Activated CD8-positive, alpha-beta memory T cell treated with anti-CD3 and anti-CD28 coated beads for 1 hour (primary cell): ENCODE data around the gene PCDH9.
"Not testable (repeated sequence)": the region's sequence is repeated elsewhere in the genome, so short reads cannot be mapped to it uniquely, and the experiment has no call there.

Source experiments
- DNase-seq, 2 donors: peaks; one replicate each; pipeline ENCODE4 v3.0.0-alpha.2; 2020; ENCODE audit warnings: low read depth in 1 of 2; ENCODE audit errors: extremely low read depth in 1 of 2

Gene PCDH9

GRCh38 chr13:66623129-66623820, 606.9 kb downstream of the PCDH9 start:
- no peak for DNase-seq

GRCh38 chr13:66621906-66622447, 608.2 kb downstream of the PCDH9 start:
- DNase-seq = not testable (repeated sequence)

DNA sequence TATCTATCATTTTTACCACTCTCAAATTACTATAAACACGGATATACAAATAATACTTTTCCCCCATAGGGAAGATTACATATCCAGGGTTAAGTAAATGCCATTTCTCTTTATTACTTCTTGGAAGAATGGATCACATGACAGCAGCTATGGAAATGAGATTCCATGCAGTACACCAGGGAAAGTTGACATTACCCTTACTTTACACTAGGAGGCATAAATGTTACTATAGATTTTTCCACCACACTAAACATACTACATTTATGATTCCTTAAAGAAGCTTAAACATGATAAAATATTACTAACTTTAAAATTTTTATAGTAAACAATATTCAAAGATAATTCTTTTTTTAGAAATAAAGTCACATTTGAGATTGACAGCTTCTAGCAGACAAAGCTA, 611.4 kb downstream of the PCDH9 start:
- no peak for DNase-seq

GRCh38 chr13:66617786-66618185, 612.4 kb downstream of the PCDH9 start:
- DNase-seq = no peak

GRCh38 chr13:66612983-66613382, 617.2 kb downstream of the PCDH9 start:
- no peak for DNase-seq

DNA sequence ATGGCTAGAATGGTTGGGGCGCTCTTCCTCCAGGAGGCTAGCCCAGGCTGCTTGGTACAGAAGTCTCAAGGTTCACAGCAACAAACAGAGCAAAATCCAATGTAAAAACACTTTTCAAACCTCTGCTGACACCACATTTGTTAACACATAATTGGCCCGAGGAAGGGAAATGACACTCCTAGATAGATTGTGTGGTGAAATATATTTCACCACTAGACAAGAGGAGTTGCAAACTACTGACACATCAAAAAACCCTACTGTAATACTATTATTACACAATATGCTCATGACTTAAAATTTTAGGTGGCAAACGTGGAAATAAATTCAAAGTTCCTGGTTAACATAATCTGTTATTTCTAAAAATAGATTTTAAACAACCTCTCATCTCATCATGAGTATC, 643.6 kb downstream of the PCDH9 start:
- no peak for DNase-seq

DNA sequence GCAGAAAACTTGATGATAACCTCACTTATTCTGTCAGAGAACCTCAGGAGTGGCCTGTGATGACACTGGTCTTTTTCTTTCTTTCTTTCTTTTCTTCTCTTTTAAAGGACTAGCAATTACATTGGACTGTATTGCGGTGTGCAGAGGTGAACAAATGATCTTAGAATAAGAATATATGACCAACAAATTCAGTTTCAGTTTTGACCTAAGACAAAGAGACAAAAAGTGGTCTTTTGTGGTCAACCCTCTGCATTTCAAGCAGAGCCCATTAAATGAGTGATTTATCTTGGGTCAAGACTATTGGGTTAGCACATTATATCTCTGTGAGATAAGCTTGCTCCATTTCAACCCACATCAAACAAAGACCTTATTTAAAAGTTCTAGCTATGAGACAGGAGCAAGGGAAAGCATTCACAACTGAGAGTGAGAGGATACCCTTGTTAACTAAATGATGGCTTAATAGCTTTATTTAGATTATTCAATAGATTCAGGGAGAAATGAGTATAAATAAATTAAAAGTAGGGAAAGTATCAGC, 644.4 kb downstream of the PCDH9 start:
- no peak for DNase-seq

GRCh38 chr13:66581675-66582074, 648.5 kb downstream of the PCDH9 start:
- DNase-seq = no peak

DNA sequence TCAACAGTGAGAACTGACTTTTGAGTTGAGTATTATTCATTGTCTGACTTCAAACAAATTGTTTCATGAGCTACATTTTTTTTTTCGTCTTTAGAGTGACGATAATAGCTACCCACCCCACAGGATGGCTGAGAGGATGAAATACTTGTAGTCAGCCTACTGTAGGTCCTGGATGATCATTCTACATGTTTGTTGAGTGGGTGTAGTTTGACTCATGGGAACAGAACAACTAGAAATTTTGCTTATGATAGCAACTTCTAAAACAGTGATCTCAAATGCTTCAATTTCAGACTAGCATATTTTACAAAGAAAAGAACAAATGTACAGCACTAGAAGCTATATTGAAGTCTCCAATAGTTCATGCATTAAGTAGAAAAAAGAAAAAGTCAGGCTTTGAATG, 651.8 kb downstream of the PCDH9 start:
- DNase-seq = no peak

DNA sequence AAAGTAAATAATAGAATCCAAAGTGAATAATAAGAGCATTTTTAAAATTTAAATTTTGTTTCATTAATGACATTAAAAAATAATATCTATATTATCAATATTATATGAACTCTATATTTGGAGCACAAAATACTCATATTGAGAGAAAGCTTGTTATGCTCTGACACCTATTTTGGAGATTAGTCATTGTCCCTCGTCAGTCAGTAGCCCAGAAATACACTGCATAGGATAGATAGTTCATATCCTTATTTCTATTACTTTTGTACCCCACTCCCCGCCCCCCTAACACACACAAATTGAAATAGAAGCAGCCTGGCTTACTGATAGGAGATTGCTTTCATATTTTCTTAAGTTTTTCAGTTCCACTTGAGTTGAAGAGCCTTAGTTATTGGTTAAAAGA, 652.8 kb downstream of the PCDH9 start:
- no peak for DNase-seq

- no peak for DNase-seq
Observed at GRCh38 chr13:66576381-66576780, 653.8 kb downstream of the PCDH9 start.

DNA sequence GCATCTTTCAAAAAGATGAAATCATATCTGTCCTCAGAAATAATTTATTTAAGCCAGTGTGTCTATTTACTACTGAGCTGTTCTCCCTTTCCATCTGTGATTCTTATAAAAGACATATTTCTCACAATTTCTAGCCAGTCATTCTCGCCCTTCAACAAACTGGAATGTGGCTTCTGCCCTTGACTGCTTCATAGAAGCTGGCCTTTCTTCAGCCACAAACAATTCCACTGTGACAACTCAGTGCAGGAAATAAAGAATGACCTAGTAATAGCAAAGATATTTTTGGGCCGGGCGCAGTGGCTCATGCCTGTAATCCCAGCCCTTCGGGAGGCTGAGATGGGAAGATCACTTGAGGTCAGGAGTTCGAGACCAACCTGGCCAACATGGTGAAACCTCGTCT, 655.5 kb downstream of the PCDH9 start:
- no peak for DNase-seq

- DNase-seq = no peak
Observed at GRCh38 chr13:66567899-66568612, 662.1 kb downstream of the PCDH9 start.

GRCh38 chr13:66565279-66565678, 664.9 kb downstream of the PCDH9 start:
- no peak for DNase-seq

DNA sequence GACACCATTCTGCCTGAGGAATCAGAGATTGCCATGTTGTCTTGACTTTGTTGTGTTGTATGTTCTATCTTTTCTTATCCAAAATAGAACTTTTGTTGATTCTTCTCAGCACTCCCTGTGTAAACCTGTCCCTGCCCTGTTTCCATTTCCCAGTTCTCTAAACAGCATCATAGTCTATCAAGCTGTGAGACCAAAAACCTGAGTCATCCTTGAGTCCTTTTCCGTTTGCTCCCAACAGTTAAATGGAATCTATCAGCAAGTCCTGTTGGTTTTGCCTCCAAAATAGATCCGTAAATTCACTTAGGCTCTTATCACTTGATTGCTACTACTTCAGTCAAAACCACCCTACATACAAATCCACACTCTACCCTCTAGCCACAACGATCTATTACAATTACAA, 667.1 kb downstream of the PCDH9 start:
- no peak for DNase-seq

GRCh38 chr13:66562054-66562453, 668.1 kb downstream of the PCDH9 start:
- no peak for DNase-seq

DNA sequence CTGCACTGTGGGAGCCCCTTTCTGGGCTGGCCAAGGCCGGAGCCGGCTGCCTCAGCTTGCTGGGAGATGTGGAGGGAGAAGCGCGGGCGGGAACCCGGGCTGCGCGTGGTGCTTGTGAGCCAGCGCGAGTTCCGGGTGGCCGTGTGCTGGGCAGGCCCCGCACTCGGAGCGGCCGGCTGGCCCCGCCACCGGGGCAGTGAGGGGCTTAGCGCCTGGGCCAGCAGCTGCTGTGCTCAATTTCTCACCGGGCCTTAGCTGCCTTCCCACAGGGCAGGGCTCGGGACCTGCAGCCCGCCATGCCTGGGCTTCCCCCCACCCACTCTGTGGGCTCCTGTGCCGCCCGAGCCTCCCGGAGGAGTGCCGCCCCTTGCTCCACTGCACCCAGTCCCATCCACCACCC, 669.1 kb downstream of the PCDH9 start:
- DNase-seq = no peak

GRCh38 chr13:66560189-66560588, 669.9 kb downstream of the PCDH9 start:
- no peak for DNase-seq

DNA sequence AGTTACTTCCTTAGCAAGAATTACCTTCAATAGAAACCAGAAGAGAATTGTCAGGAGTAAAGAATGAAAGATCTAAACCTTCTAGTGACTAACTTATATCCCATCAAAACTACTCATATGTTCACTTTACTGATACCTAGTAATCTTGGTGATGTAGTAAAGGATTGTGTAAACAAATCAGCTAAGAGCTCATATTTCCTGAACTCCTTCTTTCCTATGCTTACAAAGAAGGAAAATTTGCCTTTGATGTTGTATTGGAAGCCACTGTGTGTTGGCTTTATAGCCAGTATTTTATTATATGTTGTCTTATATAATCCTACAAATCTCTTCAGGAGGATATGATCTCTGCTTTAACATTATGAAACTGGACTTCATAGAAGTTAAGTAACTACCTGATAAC, 671.0 kb downstream of the PCDH9 start:
- DNase-seq = no peak

DNA sequence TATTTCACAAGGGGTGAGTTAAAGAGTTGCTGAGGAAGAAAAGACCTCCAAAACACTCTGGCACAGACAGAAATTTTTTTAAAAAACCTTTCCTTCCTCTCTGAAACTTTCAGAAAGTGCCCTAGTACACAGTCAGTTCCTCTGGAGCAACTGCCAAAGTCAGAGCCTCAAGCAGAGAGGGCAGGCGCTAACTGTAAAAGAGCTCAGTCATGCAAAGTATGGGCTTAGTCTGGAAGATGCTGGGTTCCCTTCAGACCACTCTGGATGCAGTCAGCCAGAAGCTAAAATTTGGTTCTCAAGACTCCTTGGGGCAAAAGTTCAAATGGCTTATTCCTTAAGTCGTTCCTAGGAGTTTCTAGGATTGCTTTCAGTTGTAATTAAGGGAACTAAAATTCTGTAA, 671.6 kb downstream of the PCDH9 start:
- DNase-seq = no peak

DNA sequence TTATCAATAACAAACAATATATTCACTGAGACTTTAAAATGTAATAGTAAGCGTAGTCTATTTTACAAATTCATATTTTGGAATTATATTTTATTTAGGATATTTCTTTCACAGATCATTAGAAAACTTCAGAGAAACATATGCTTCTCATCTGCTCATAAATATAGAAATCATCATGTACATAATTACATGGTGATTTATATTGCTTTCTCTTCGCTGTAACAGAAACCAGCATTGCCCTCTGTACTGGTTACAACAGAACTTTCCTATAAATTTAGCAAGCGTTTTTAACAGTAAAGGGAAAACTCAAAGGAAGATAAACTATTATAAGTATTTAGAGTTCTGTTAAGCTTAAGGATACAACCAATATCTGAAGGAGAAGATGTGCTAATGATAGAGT, 672.8 kb downstream of the PCDH9 start:
- no peak for DNase-seq

GRCh38 chr13:66556306-66556705, 673.8 kb downstream of the PCDH9 start:
- DNase-seq = no peak
